Tibial artery (tissue), 4 donors: ENCODE measurements around the gene CDC42EP5.
"Not testable (repeated sequence)": the region's sequence is repeated elsewhere in the genome, so short reads cannot be mapped to it uniquely, and the experiment has no call there.

Experiments
- DNase-seq, 2 donors: peaks; one replicate each; pipeline ENCODE4 v3.0.0-alpha.2; 2019
- H3K27ac ChIP-seq, 2 donors: fragments of 200-600 bp; sonication (generic) in 1 of 2; 1 replicate in 1 of 2; 2 replicates in 1 of 2; pipeline ENCODE4 v1.5.1; 2018 to 2019; ENCODE audit warnings: mild to moderate bottlenecking in 1 of 2
- H3K27me3 ChIP-seq, 2 donors: fragments of 200-600 bp; sonication (generic) in 1 of 2; one replicate each; pipeline versions ENCODE4 v1.5.1 to v1.6.0; 2016 to 2019
- H3K36me3 ChIP-seq, 3 donors: fragments of 200-600 bp; sonication (generic) in 2 of 3; one replicate each; pipeline ENCODE4 v1.5.1; 2016 to 2019; ENCODE audit warnings: mild to moderate bottlenecking in 2 of 3
- H3K4me1 ChIP-seq, 4 donors: fragments of 200-600 bp; sonication (generic) in 2 of 4; 1 replicate in 3 of 4; 2 replicates in 1 of 4; pipeline ENCODE4 v1.5.1; 2016 to 2019
- H3K4me3 ChIP-seq, 2 donors: fragments of 200-600 bp; sonication (generic) in 1 of 2; 1 replicate in 1 of 2; 2 replicates in 1 of 2; pipeline ENCODE4 v1.5.1; 2018 to 2019; ENCODE audit warnings: mild to moderate bottlenecking in 2 of 2
- H3K9me3 ChIP-seq, 3 donors: fragments of 200-600 bp; sonication (generic) in 1 of 3; one replicate each; pipeline ENCODE4 v1.5.1; 2016 to 2019
- intact Hi-C: fragments of 100-400 bp; cut with DNase I; formaldehyde crosslinking; loops from one replicate; pipeline ENCODE4 v1.15.0; 2023; ENCODE audit warnings: low total_unique reads
- TF ChIP-seq, protein P1 (sequence below), 2 experiments: fragments of 200-600 bp in 1 of 2; fragments of 450-650 bp in 1 of 2; IDR thresholded peaks; one replicate each; pipeline ENCODE4 v1.5.1; 2017 to 2019; ENCODE audit warnings: antibody characterized with exemption in 2 of 2, mild to moderate bottlenecking in 1 of 2, moderate library complexity in 1 of 2

The CDC42EP5 gene

DNA sequence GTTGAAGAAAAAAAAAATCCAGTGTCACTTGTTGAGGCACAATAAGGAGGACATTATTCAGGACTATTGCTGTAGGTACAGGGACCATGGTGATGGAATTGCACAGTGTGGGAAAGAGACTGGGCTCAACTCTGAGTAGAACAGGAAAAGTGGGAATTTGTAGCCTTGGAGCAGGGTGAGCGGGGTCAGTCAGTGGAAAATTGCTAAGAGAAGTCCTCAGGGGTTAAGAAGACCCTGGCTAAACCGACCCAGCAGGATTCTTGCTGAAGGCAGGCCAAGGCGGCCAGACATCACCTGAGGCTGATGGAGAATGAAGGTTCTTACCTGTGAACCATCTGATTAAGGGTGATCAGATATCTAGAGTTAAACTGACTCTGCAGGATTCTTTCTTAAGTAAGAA, 42.1 kb upstream of the CDC42EP5 start:
- no peaks in the 10 kb centered on the region for H3K27me3 ChIP-seq
- no peak for DNase-seq
- TF ChIP-seq, protein P1, sequence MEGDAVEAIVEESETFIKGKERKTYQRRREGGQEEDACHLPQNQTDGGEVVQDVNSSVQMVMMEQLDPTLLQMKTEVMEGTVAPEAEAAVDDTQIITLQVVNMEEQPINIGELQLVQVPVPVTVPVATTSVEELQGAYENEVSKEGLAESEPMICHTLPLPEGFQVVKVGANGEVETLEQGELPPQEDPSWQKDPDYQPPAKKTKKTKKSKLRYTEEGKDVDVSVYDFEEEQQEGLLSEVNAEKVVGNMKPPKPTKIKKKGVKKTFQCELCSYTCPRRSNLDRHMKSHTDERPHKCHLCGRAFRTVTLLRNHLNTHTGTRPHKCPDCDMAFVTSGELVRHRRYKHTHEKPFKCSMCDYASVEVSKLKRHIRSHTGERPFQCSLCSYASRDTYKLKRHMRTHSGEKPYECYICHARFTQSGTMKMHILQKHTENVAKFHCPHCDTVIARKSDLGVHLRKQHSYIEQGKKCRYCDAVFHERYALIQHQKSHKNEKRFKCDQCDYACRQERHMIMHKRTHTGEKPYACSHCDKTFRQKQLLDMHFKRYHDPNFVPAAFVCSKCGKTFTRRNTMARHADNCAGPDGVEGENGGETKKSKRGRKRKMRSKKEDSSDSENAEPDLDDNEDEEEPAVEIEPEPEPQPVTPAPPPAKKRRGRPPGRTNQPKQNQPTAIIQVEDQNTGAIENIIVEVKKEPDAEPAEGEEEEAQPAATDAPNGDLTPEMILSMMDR (IDR thresholded peaks at IDR 0.05), result no peak
- H3K4me3 ChIP-seq, result no peak overlapping the region
- H3K4me1 ChIP-seq, result no peaks in the 10 kb centered on the region
- no peaks in the 10 kb centered on the region for H3K36me3 ChIP-seq
- H3K9me3 ChIP-seq, result no peaks in the 10 kb centered on the region
- intact Hi-C loops, result no loop called here
- H3K27ac ChIP-seq, result no peak overlapping the region

DNA sequence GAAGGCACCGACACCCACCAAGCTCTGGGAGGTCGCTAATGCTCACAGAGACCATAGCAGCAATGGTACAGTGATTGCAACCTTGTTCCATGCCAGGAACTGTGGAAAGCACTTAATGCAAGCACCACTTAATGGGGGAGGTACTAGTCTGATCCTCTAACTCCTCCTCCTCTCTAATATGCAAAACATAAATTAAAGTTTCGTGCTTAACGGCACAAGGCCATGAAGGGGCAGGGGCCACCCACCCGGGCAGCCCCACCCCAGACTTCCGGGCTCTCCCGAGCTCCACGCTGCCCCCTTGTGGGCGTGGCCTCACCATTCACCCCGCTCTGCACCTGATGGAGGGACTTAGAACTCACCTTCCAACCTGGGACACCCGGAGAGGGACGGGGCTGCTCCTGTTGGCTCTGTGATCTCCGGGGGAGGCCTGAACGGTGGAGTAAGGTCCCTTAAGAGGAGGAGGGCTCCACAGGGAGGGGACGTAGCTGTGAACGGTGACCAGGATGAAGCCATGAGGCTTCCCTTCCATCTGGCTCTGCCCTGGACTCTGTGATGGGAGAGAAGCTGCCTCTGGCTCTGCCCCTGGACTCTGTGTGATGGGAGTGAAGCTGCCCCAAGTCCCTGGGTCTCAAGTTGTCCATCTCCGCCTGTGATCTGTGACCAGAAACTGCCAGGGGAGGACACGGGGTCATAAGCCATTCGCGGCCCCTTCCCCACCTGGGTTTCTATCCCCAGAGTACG, 36.3 kb upstream of the CDC42EP5 start:
- not testable (repeated sequence) for H3K9me3 ChIP-seq, H3K27ac ChIP-seq, DNase-seq, H3K36me3 ChIP-seq, H3K4me3 ChIP-seq, H3K4me1 ChIP-seq, H3K27me3 ChIP-seq
- intact Hi-C loops, result loop anchor here (5.0 kb wide), 1 partner anchor 1518 kb away; no protein-coding TSS in a partner anchor

DNA sequence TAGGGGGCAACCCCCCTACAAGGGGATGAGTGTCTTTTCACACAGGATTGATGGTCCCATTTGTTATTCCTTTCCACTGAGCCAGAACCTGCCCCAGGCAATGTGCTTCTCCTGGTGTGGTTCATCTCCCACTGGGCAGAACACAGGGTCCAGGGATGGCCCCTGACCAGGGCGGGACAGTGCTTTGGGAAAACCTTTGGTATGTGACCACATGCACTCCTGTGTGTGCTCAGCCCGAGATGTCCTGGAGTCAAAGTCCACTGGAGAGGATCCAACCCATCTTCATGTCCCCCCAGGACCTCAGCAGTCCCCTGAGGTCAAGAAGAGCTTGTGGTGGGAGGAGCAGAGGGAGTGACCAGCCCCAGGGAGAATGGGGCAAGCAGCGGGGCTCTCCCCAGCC, 35.4 kb upstream of the CDC42EP5 start:
- intact Hi-C loops, result loop anchor here (5.0 kb wide), 1 partner anchor 1519 kb away; no protein-coding TSS in a partner anchor
- H3K9me3 ChIP-seq, H3K36me3 ChIP-seq, H3K27me3 ChIP-seq, DNase-seq, H3K27ac ChIP-seq, H3K4me3 ChIP-seq, H3K4me1 ChIP-seq: not testable (repeated sequence)

DNA sequence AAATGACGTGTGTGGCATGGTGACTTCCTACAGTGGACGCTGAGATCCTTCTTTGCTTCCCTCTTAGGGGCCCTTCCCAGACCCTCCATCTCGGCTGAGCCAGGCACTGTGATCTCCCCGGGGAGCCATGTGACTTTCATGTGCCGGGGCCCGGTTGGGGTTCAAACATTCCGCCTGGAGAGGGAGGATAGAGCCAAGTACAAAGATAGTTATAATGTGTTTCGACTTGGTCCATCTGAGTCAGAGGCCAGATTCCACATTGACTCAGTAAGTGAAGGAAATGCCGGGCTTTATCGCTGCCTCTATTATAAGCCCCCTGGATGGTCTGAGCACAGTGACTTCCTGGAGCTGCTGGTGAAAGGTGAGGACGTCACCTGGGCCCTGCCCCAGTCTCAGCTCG, 34.7 kb upstream of the CDC42EP5 start:
- no peak for DNase-seq
- H3K4me1 ChIP-seq, result no peaks in the 10 kb centered on the region
- TF ChIP-seq, protein P1 (IDR thresholded peaks at IDR 0.05), result no peak
- no peaks in the 10 kb centered on the region for H3K9me3 ChIP-seq
- H3K4me3 ChIP-seq, result no peak overlapping the region
- intact Hi-C loops, result loop anchor here (5.0 kb wide), 1 partner anchor 1519 kb away; no protein-coding TSS in a partner anchor
- H3K27me3 ChIP-seq, result peaks cover 0 to 8% of the 10 kb centered on the region in 2 donors
- no peak overlapping the region for H3K27ac ChIP-seq
- no peaks in the 10 kb centered on the region for H3K36me3 ChIP-seq

DNA sequence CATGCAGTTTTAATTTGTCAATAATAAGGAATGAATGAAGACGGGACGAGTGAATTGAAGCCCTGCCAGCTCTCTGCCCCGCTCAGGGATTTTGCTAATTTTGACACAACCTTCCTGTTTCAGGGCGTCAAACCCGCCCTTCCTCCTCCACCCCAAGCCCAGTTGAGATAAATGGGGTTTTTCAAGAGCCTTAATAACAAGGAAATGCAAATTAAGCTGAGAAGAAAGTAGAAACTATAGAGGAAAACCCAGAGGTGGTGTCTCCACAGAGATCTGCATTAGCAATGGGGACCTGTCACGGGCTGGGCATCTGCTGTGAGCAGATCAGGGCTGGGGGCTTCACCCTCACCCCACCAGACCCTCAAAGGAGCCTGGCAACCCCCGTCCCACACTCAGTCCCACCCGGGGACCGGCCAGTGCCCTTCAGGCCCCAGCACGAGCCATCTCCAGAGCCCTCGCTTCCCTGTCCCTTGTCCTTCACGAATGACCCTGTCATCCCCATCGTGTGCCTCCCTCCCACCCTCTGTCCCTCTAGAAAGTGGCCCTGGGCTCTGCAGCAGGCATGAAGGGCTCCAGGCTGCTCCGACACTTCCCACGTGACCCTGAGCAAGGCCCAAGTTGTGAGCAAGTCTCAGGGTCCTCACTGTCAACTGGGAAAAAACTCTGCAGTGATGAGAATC, 34.1 kb upstream of the CDC42EP5 start:
- not testable (repeated sequence) for H3K4me3 ChIP-seq, H3K27me3 ChIP-seq, H3K4me1 ChIP-seq, H3K9me3 ChIP-seq, H3K36me3 ChIP-seq, H3K27ac ChIP-seq, DNase-seq
- intact Hi-C loops, result loop anchor here (5.0 kb wide), 1 partner anchor 1520 kb away; no protein-coding TSS in a partner anchor

DNA sequence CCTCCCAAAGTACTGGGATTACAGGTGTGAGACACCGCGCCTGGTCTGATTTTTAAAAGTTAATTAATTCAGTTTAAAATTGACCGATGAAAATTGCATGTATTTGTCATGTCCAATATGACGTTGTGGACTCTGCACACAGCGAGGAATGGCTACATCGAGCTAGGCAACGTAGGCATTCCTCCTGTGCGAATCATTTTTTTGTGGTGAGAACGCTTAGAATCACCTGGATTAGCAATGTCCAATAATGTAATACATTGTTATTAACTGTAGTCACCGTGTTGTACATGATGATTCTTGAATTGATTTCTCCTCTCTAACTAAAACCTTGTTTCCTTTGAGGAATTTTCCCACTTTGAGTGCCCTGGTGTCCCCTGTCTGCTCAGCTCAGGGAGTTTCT, 33.0 kb upstream of the CDC42EP5 start:
- H3K27ac ChIP-seq, result no peak overlapping the region
- TF ChIP-seq, protein P1 (IDR thresholded peaks at IDR 0.05), result no peak
- DNase-seq, result no peak
- H3K4me3 ChIP-seq, result no peak overlapping the region
- no peaks in the 10 kb centered on the region for H3K4me1 ChIP-seq
- no peaks in the 10 kb centered on the region for H3K36me3 ChIP-seq
- H3K27me3 ChIP-seq, result peaks cover 0 to 8% of the 10 kb centered on the region in 2 donors
- no peaks in the 10 kb centered on the region for H3K9me3 ChIP-seq
- intact Hi-C loops, result loop anchor here (5.0 kb wide), 1 partner anchor 1521 kb away; no protein-coding TSS in a partner anchor

DNA sequence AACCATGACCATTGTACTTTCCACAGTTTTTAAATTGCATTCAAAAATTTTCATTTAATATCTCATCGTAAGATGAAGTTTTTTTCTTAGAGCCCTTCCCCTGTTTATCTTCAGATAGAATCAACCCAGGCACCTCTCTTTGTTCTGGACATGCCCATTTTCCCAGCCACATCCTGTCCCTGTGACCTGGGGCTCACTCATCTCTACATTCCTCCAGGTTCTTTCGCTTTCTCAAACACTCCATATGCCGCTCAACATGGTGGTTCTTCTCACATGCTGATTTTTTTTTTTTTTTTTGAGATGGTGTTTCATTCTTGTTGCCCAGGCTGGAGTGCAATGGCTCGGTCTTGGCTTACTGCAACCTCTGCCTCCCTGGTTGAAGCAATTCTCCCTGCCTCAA, 32.4 kb upstream of the CDC42EP5 start:
- not testable (repeated sequence) for DNase-seq, H3K4me1 ChIP-seq, H3K27ac ChIP-seq, H3K27me3 ChIP-seq, H3K4me3 ChIP-seq, H3K36me3 ChIP-seq, H3K9me3 ChIP-seq
- intact Hi-C loops, result loop anchor here (5.0 kb wide), 1 partner anchor 1522 kb away; no protein-coding TSS in a partner anchor
